ENCODE data around the gene SORCS2. TPM values are rescaled to one million over a fixed set of nuclear protein-coding genes. Genes with fewer than 3 reads are reported as not detected.

The SORCS2 gene
- total RNA-seq, 2 experiments from 2014 or later = 0.07 to 0.15 TPM

GRCh38 chr4:7322166-7322991 is 130.0 kb downstream of the SORCS2 start:
- intact Hi-C loops (cut with micrococcal nuclease) = no loop called here
- DNase-seq = no peak
- Mint-ChIP-seq H3K36me3 (ENCODE audit: low read depth) (no peaks in the 10 kb centered on the region), H3K9me3 (peaks cover 14% of the 10 kb centered on the region), H3K27me3 (ENCODE audit: low read depth) (peaks cover 1% of the 10 kb centered on the region), H3K27ac (no peak overlapping the region), H3K4me1 (ENCODE audit: low read depth) (no peaks in the 10 kb centered on the region), H3K4me3 (no peak overlapping the region)
- CTCF ChIA-PET = interaction anchor here (0.6 kb wide), 1 partner anchor 480 kb away, joined by 3 read pairs; no protein-coding TSS in a partner anchor

GRCh38 chr4:7323461-7323871 is 131.1 kb downstream of the SORCS2 start:
- CTCF ChIA-PET = no interaction called here
- intact Hi-C loops (cut with micrococcal nuclease) = no loop called here
- DNase-seq = no peak
- no peak overlapping the region for H3K4me3 Mint-ChIP-seq
- H3K27ac Mint-ChIP-seq = no peak overlapping the region
- no peaks in the 10 kb centered on the region for H3K36me3 Mint-ChIP-seq (ENCODE audit: low read depth)
- peaks cover 1% of the 10 kb centered on the region for H3K27me3 Mint-ChIP-seq (ENCODE audit: low read depth)
- H3K9me3 Mint-ChIP-seq = peaks cover 12% of the 10 kb centered on the region
- no peaks in the 10 kb centered on the region for H3K4me1 Mint-ChIP-seq (ENCODE audit: low read depth)

GRCh38 chr4:7323872-7324650 is 131.7 kb downstream of the SORCS2 start:
- Mint-ChIP-seq H3K27me3 (ENCODE audit: low read depth) (peaks cover 1% of the 10 kb centered on the region), H3K4me1 (ENCODE audit: low read depth) (no peaks in the 10 kb centered on the region)
- DNase-seq = no peak

GRCh38 chr4:7324651-7325121 is 132.3 kb downstream of the SORCS2 start:
- peaks cover 1% of the 10 kb centered on the region for H3K27me3 Mint-ChIP-seq (ENCODE audit: low read depth)
- no peak overlapping the region for H3K27ac Mint-ChIP-seq
- intact Hi-C loops (cut with micrococcal nuclease) = no loop called here
- H3K36me3 Mint-ChIP-seq (ENCODE audit: low read depth) = no peaks in the 10 kb centered on the region
- no peak overlapping the region for H3K4me3 Mint-ChIP-seq
- H3K9me3 Mint-ChIP-seq = peaks cover 3% of the 10 kb centered on the region
- H3K4me1 Mint-ChIP-seq (ENCODE audit: low read depth) = no peaks in the 10 kb centered on the region
- no peak for DNase-seq
- CTCF ChIA-PET = no interaction called here

More at GRCh38 chr4:7323872-7324650, 131.7 kb downstream of the SORCS2 start:
- no peaks in the 10 kb centered on the region for H3K36me3 Mint-ChIP-seq (ENCODE audit: low read depth)
- intact Hi-C loops (cut with micrococcal nuclease) = no loop called here
- H3K4me3 Mint-ChIP-seq = no peak overlapping the region
- CTCF ChIA-PET = no interaction called here
- H3K27ac Mint-ChIP-seq = no peak overlapping the region
- H3K9me3 Mint-ChIP-seq = peaks cover 6% of the 10 kb centered on the region

GRCh38 chr4:7325541-7325940 is 133.2 kb downstream of the SORCS2 start:
- Mint-ChIP-seq H3K4me1 (ENCODE audit: low read depth) (no peaks in the 10 kb centered on the region), H3K36me3 (ENCODE audit: low read depth) (no peaks in the 10 kb centered on the region), H3K27me3 (ENCODE audit: low read depth) (peaks cover 1% of the 10 kb centered on the region), H3K27ac (no peak overlapping the region), H3K4me3 (no peak overlapping the region), H3K9me3 (peaks cover 1% of the 10 kb centered on the region)
- CTCF ChIA-PET = no interaction called here
- no peak for DNase-seq
- intact Hi-C loops (cut with micrococcal nuclease) = no loop called here

GRCh38 chr4:7326306-7326692 is 134.0 kb downstream of the SORCS2 start:
- no peak for DNase-seq
- no peak overlapping the region for H3K27ac Mint-ChIP-seq
- intact Hi-C loops (cut with micrococcal nuclease) = no loop called here
- H3K4me3 Mint-ChIP-seq = no peak overlapping the region
- no peaks in the 10 kb centered on the region for H3K4me1 Mint-ChIP-seq (ENCODE audit: low read depth)
- H3K36me3 Mint-ChIP-seq (ENCODE audit: low read depth) = no peaks in the 10 kb centered on the region
- H3K9me3 Mint-ChIP-seq = no peaks in the 10 kb centered on the region
- peaks cover 1% of the 10 kb centered on the region for H3K27me3 Mint-ChIP-seq (ENCODE audit: low read depth)
- CTCF ChIA-PET = no interaction called here

- no peak for DNase-seq
- Mint-ChIP-seq H3K9me3 (no peaks in the 10 kb centered on the region), H3K36me3 (ENCODE audit: low read depth) (no peaks in the 10 kb centered on the region), H3K27me3 (ENCODE audit: low read depth) (peaks cover 1% of the 10 kb centered on the region), H3K4me3 (no peak overlapping the region), H3K4me1 (ENCODE audit: low read depth) (no peaks in the 10 kb centered on the region), H3K27ac (no peak overlapping the region)
- CTCF ChIA-PET = no interaction called here
- intact Hi-C loops (cut with micrococcal nuclease) = no loop called here
These were observed 134.5 kb downstream of the SORCS2 start for GRCh38 chr4:7326693-7327340.

- DNase-seq = no peak
- Mint-ChIP-seq H3K27me3 (ENCODE audit: low read depth) (peaks cover 1% of the 10 kb centered on the region), H3K4me3 (no peak overlapping the region), H3K27ac (no peak overlapping the region), H3K4me1 (ENCODE audit: low read depth) (no peaks in the 10 kb centered on the region), H3K9me3 (no peaks in the 10 kb centered on the region), H3K36me3 (ENCODE audit: low read depth) (no peaks in the 10 kb centered on the region)
- CTCF ChIA-PET = no interaction called here
- intact Hi-C loops (cut with micrococcal nuclease) = no loop called here
These were observed 135.1 kb downstream of the SORCS2 start for GRCh38 chr4:7327341-7327885.

GRCh38 chr4:7328162-7328912 is 136.0 kb downstream of the SORCS2 start:
- Mint-ChIP-seq H3K4me3 (no peak overlapping the region), H3K27ac (no peak overlapping the region), H3K9me3 (no peaks in the 10 kb centered on the region), H3K27me3 (ENCODE audit: low read depth) (peaks cover 1% of the 10 kb centered on the region), H3K36me3 (ENCODE audit: low read depth) (no peaks in the 10 kb centered on the region), H3K4me1 (ENCODE audit: low read depth) (no peaks in the 10 kb centered on the region)
- intact Hi-C loops (cut with micrococcal nuclease) = no loop called here
- no peak for DNase-seq
- CTCF ChIA-PET = interaction anchor here (0.6 kb wide), 1 partner anchor 144 kb away, joined by 3 read pairs; no protein-coding TSS in a partner anchor

- Mint-ChIP-seq H3K36me3 (ENCODE audit: low read depth) (no peaks in the 10 kb centered on the region), H3K4me3 (no peak overlapping the region), H3K27ac (no peak overlapping the region), H3K27me3 (ENCODE audit: low read depth) (peaks cover 1% of the 10 kb centered on the region), H3K9me3 (no peaks in the 10 kb centered on the region), H3K4me1 (ENCODE audit: low read depth) (no peaks in the 10 kb centered on the region)
- intact Hi-C loops (cut with micrococcal nuclease) = no loop called here
- no peak for DNase-seq
- CTCF ChIA-PET = interaction anchor here (0.6 kb wide), 1 partner anchor 68 kb away, joined by 3 read pairs; no protein-coding TSS in a partner anchor
These were observed 136.7 kb downstream of the SORCS2 start for GRCh38 chr4:7328913-7329638.

GRCh38 chr4:7330031-7330596 is 137.8 kb downstream of the SORCS2 start:
- Mint-ChIP-seq H3K36me3 (ENCODE audit: low read depth) (no peaks in the 10 kb centered on the region), H3K27me3 (ENCODE audit: low read depth) (peaks cover 1% of the 10 kb centered on the region), H3K27ac (no peak overlapping the region), H3K4me1 (ENCODE audit: low read depth) (no peaks in the 10 kb centered on the region), H3K4me3 (no peak overlapping the region), H3K9me3 (no peaks in the 10 kb centered on the region)
- CTCF ChIA-PET = no interaction called here
- intact Hi-C loops (cut with micrococcal nuclease) = no loop called here
- DNase-seq = no peak
